GM23338 (cell line): ENCODE measurements around the gene DGKG. TPM values are rescaled to one million over a fixed set of nuclear protein-coding genes. Genes with fewer than 3 reads are reported as not detected.

Source experiments
- ATAC-seq: fragments of 200-7000 bp; cut with Tn5 transposase; 3 replicates; pipeline ENCODE4 v1.9.1; 2020
- DNase-seq: peaks from one replicate; pipeline ENCODE4 v3.0.0-alpha.2; 2015; ENCODE audit warnings: low spot score
- H2AFZ ChIP-seq: fragments of 200-600 bp; sonication (generic); 2 replicates; pipeline ENCODE4 v1.8.0; 2016; ENCODE audit warnings: antibody characterized with exemption, mild to moderate bottlenecking, moderate library complexity
- H3F3A ChIP-seq: fragments of 200-600 bp; sonication (generic); replicated peaks from 2 replicates; pipeline ENCODE4 v1.8.0; 2017; ENCODE audit warnings: antibody characterized with exemption, mixed run types, low read depth
- H3K27ac ChIP-seq: fragments of 200-600 bp; sonication (generic); 2 replicates; pipeline ENCODE4 v1.6.1; 2016; ENCODE audit warnings: low read depth
- H3K27me3 ChIP-seq: fragments of 200-600 bp; sonication (generic); 2 replicates; pipeline ENCODE4 v1.8.0; 2016; ENCODE audit warnings: mild to moderate bottlenecking, mixed run types, moderate library complexity; ENCODE audit not compliant: insufficient read depth
- H3K36me3 ChIP-seq: fragments of 200-600 bp; sonication (generic); 2 replicates; pipeline ENCODE4 v1.8.0; 2016; ENCODE audit warnings: mild to moderate bottlenecking; ENCODE audit not compliant: insufficient read depth
- H3K4me1 ChIP-seq: fragments of 200-600 bp; sonication (generic); 2 replicates; pipeline ENCODE4 v1.8.0; 2016; ENCODE audit warnings: mild to moderate bottlenecking, moderate library complexity; ENCODE audit not compliant: insufficient read depth
- H3K4me2 ChIP-seq: fragments of 200-600 bp; sonication (generic); 2 replicates; pipeline ENCODE4 v1.7.1; 2017; ENCODE audit warnings: mixed run types
- H3K4me3 ChIP-seq: fragments of 200-600 bp; sonication (generic); 2 replicates; pipeline ENCODE4 v1.6.1; 2016; ENCODE audit warnings: mixed run types
- H3K79me2 ChIP-seq: fragments of 200-600 bp; sonication (generic); replicated peaks from 2 replicates; pipeline ENCODE4 v1.8.0; 2017; ENCODE audit warnings: mild to moderate bottlenecking; ENCODE audit not compliant: insufficient read depth
- H3K9me2 ChIP-seq: fragments of 200-600 bp; sonication (generic); 2 replicates; pipeline ENCODE4 v1.8.0; 2017; ENCODE audit not compliant: insufficient read depth
- H4K20me1 ChIP-seq: fragments of 200-600 bp; sonication (generic); replicated peaks from 2 replicates; pipeline ENCODE4 v1.8.0; 2017; ENCODE audit warnings: mild to moderate bottlenecking; ENCODE audit not compliant: insufficient read depth
- H3K27ac Mint-ChIP-seq: 2 replicates; pipeline ENCODE4 v1.8.0; 2020; ENCODE audit warnings: inconsistent platforms, mild to moderate bottlenecking, moderate library complexity, mixed read lengths
- H3K27me3 Mint-ChIP-seq: 3 replicates; pipeline ENCODE4 v1.8.0; 2022; ENCODE audit warnings: low read depth, mild to moderate bottlenecking, moderate library complexity, mixed read lengths, inconsistent platforms; ENCODE audit not compliant: insufficient read depth, poor library complexity
- H3K36me3 Mint-ChIP-seq: 3 replicates; pipeline ENCODE4 v1.8.0; 2021; ENCODE audit warnings: low read depth, mild to moderate bottlenecking, inconsistent platforms, moderate library complexity, mixed read lengths
- H3K4me1 Mint-ChIP-seq: 3 replicates; pipeline ENCODE4 v1.8.0; 2020; ENCODE audit warnings: mild to moderate bottlenecking, inconsistent platforms, mixed read lengths
- H3K4me3 Mint-ChIP-seq: 3 replicates; pipeline ENCODE4 v1.8.0; 2021; ENCODE audit warnings: moderate library complexity, mild to moderate bottlenecking, inconsistent platforms, mixed read lengths
- H3K9me3 Mint-ChIP-seq: 3 replicates; pipeline ENCODE4 v1.8.0; 2020; ENCODE audit warnings: moderate library complexity, mild to moderate bottlenecking, inconsistent platforms, mixed read lengths
- CREB1 ChIP-seq: fragments of 250-450 bp; sonication (Bioruptor Pico); IDR thresholded peaks from 2 replicates; pipeline ENCODE4 v1.5.0; 2020; ENCODE audit warnings: low read depth, mild to moderate bottlenecking, moderate library complexity
- EZH2 ChIP-seq: fragments of 200-600 bp; sonication (generic); IDR thresholded peaks from one replicate; pipeline ENCODE4 v1.8.0; 2017; ENCODE audit warnings: antibody characterized with exemption, mild to moderate bottlenecking, low read depth; ENCODE audit not compliant: unreplicated experiment
- ZNF331 ChIP-seq: fragments of 250-450 bp; sonication (Bioruptor Pico); IDR thresholded peaks from 2 replicates; pipeline ENCODE4 v1.5.0; 2020; ENCODE audit warnings: low read depth, mild to moderate bottlenecking, moderate library complexity
- polyA plus RNA-seq: library from polyadenylated mRNA; unstranded; fragments of >200 nt; fragmentation: Nextera tagmentation; extraction: Ambion mirVana; gene quantifications from 2 replicates; pipeline ENCODE4 v1.2.1, GENCODE V29; 2016
- total RNA-seq: library from RNA; depleted of rRNA; stranded (reverse); fragments of >200 nt; shearing (Covaris generic); gene quantifications from 2 replicates; pipeline ENCODE4 v1.2.3, GENCODE V29; 2014
- TF ChIP-seq, protein P1 (sequence below): fragments of 250-450 bp; sonication (Bioruptor Pico); IDR thresholded peaks from 2 replicates; pipeline ENCODE4 v1.5.0; 2020; ENCODE audit warnings: mild to moderate bottlenecking, moderate library complexity
- TF ChIP-seq, protein P2 (sequence below): IDR thresholded peaks from one replicate; pipeline ENCODE4 v1.6.1; 2018; ENCODE audit warnings: antibody characterized with exemption; ENCODE audit not compliant: unreplicated experiment
- TF ChIP-seq, protein P3 (sequence below), 2 experiments: fragments of 200-600 bp in 1 of 2; sonication (generic) in 1 of 2; conservative IDR thresholded peaks; 2 replicates each; pipeline versions ENCODE4 v1.5.1 to v1.6.1; 2016 to 2017; ENCODE audit warnings: antibody characterized with exemption in 2 of 2, low read depth in 2 of 2, mild to moderate bottlenecking in 2 of 2, moderate library complexity in 1 of 2

The DGKG gene
- total and polyA plus RNA-seq, 2 experiments from 2014 or later: 0.14 to 0.31 TPM

DNA sequence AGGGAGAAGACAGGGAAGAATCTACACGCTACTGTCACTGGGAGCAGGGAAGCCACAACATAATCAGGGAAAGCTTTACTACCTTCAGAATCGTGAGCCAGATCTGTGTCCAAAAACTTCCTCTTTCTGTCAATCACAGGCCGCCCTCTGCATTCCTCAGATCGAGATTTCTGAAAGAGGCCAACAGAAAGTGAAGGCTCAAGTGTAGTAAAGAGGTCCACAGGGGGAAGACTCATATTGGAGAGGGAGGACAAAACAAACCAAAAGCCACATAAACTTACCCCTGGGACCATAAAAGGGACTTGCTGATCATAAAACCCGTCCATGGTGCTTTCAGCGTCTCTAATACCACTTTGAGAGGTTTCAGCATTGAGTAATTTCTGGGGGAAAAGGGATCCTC, 256.5 kb downstream of the DGKG start (continued):
- TF ChIP-seq, protein P1, sequence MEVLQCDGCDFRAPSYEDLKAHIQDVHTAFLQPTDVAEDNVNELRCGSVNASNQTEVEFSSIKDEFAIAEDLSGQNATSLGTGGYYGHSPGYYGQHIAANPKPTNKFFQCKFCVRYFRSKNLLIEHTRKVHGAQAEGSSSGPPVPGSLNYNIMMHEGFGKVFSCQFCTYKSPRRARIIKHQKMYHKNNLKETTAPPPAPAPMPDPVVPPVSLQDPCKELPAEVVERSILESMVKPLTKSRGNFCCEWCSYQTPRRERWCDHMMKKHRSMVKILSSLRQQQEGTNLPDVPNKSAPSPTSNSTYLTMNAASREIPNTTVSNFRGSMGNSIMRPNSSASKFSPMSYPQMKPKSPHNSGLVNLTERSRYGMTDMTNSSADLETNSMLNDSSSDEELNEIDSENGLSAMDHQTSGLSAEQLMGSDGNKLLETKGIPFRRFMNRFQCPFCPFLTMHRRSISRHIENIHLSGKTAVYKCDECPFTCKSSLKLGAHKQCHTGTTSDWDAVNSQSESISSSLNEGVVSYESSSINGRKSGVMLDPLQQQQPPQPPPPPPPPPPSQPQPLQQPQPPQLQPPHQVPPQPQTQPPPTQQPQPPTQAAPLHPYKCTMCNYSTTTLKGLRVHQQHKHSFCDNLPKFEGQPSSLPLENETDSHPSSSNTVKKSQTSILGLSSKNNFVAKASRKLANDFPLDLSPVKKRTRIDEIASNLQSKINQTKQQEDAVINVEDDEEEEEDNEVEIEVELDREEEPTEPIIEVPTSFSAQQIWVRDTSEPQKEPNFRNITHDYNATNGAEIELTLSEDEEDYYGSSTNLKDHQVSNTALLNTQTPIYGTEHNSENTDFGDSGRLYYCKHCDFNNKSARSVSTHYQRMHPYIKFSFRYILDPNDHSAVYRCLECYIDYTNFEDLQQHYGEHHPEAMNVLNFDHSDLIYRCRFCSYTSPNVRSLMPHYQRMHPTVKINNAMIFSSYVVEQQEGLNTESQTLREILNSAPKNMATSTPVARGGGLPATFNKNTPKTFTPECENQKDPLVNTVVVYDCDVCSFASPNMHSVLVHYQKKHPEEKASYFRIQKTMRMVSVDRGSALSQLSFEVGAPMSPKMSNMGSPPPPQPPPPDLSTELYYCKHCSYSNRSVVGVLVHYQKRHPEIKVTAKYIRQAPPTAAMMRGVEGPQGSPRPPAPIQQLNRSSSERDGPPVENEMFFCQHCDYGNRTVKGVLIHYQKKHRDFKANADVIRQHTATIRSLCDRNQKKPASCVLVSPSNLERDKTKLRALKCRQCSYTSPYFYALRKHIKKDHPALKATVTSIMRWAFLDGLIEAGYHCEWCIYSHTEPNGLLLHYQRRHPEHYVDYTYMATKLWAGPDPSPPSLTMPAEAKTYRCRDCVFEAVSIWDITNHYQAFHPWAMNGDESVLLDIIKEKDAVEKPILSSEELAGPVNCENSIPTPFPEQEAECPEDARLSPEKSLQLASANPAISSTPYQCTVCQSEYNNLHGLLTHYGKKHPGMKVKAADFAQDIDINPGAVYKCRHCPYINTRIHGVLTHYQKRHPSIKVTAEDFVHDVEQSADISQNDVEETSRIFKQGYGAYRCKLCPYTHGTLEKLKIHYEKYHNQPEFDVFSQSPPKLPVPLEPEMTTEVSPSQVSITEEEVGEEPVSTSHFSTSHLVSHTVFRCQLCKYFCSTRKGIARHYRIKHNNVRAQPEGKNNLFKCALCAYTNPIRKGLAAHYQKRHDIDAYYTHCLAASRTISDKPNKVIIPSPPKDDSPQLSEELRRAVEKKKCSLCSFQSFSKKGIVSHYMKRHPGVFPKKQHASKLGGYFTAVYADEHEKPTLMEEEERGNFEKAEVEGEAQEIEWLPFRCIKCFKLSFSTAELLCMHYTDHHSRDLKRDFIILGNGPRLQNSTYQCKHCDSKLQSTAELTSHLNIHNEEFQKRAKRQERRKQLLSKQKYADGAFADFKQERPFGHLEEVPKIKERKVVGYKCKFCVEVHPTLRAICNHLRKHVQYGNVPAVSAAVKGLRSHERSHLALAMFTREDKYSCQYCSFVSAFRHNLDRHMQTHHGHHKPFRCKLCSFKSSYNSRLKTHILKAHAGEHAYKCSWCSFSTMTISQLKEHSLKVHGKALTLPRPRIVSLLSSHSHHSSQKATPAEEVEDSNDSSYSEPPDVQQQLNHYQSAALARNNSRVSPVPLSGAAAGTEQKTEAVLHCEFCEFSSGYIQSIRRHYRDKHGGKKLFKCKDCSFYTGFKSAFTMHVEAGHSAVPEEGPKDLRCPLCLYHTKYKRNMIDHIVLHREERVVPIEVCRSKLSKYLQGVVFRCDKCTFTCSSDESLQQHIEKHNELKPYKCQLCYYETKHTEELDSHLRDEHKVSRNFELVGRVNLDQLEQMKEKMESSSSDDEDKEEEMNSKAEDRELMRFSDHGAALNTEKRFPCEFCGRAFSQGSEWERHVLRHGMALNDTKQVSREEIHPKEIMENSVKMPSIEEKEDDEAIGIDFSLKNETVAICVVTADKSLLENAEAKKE (CRISPR knock-in tag): no peak
- TF ChIP-seq ZNF331 (CRISPR knock-in tag): no peak
- TF ChIP-seq, protein P2, sequence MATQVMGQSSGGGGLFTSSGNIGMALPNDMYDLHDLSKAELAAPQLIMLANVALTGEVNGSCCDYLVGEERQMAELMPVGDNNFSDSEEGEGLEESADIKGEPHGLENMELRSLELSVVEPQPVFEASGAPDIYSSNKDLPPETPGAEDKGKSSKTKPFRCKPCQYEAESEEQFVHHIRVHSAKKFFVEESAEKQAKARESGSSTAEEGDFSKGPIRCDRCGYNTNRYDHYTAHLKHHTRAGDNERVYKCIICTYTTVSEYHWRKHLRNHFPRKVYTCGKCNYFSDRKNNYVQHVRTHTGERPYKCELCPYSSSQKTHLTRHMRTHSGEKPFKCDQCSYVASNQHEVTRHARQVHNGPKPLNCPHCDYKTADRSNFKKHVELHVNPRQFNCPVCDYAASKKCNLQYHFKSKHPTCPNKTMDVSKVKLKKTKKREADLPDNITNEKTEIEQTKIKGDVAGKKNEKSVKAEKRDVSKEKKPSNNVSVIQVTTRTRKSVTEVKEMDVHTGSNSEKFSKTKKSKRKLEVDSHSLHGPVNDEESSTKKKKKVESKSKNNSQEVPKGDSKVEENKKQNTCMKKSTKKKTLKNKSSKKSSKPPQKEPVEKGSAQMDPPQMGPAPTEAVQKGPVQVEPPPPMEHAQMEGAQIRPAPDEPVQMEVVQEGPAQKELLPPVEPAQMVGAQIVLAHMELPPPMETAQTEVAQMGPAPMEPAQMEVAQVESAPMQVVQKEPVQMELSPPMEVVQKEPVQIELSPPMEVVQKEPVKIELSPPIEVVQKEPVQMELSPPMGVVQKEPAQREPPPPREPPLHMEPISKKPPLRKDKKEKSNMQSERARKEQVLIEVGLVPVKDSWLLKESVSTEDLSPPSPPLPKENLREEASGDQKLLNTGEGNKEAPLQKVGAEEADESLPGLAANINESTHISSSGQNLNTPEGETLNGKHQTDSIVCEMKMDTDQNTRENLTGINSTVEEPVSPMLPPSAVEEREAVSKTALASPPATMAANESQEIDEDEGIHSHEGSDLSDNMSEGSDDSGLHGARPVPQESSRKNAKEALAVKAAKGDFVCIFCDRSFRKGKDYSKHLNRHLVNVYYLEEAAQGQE: no peak

GRCh38 chr3:186102687-186103086, 259.3 kb downstream of the DGKG start:
- no peak overlapping the region for H3K27ac ChIP-seq
- H4K20me1 ChIP-seq: peaks cover 14% of the 10 kb centered on the region; the same call in 1 of the 2 replicates
- H3K9me2 ChIP-seq: no peaks in the 10 kb centered on the region
- peaks cover 19% of the 10 kb centered on the region for H3K27me3 ChIP-seq
- H3K27me3 Mint-ChIP-seq: peaks cover 11% of the 10 kb centered on the region
- H3K4me3 Mint-ChIP-seq: no peak overlapping the region; the same call in 2 of the 3 replicates
- peaks cover 10% of the 10 kb centered on the region for H3F3A ChIP-seq
- DNase-seq: no peak
- no peak overlapping the region for H2AFZ ChIP-seq
- no peak overlapping the region for H3K4me2 ChIP-seq
- H3K4me3 ChIP-seq: no peak overlapping the region
- H3K36me3 ChIP-seq: peaks cover 8% of the 10 kb centered on the region; the same call in 1 of the 2 replicates
- no peaks in the 10 kb centered on the region; the same call in 2 of the 3 replicates for H3K9me3 Mint-ChIP-seq
- peaks cover 49% of the 10 kb centered on the region for H3K4me1 ChIP-seq
- no peak for ATAC-seq
- peaks cover 36% of the 10 kb centered on the region for H3K36me3 Mint-ChIP-seq
- no peak overlapping the region for H3K27ac Mint-ChIP-seq
- H3K4me1 Mint-ChIP-seq: peaks cover 59% of the 10 kb centered on the region
- H3K79me2 ChIP-seq: peaks cover 30% of the 10 kb centered on the region
- TF ChIP-seq, protein P3, sequence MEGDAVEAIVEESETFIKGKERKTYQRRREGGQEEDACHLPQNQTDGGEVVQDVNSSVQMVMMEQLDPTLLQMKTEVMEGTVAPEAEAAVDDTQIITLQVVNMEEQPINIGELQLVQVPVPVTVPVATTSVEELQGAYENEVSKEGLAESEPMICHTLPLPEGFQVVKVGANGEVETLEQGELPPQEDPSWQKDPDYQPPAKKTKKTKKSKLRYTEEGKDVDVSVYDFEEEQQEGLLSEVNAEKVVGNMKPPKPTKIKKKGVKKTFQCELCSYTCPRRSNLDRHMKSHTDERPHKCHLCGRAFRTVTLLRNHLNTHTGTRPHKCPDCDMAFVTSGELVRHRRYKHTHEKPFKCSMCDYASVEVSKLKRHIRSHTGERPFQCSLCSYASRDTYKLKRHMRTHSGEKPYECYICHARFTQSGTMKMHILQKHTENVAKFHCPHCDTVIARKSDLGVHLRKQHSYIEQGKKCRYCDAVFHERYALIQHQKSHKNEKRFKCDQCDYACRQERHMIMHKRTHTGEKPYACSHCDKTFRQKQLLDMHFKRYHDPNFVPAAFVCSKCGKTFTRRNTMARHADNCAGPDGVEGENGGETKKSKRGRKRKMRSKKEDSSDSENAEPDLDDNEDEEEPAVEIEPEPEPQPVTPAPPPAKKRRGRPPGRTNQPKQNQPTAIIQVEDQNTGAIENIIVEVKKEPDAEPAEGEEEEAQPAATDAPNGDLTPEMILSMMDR (conservative IDR thresholded peaks at IDR 0.05; ENCODE audit: low read depth in 2 of 2): no peak
- no peak for TF ChIP-seq CREB1 (CRISPR knock-in tag)
- no peak for TF ChIP-seq EZH2
